GM18907 (cell line): ENCODE data around the gene DLK2.
"Not testable (repeated sequence)": the region's sequence is repeated elsewhere in the genome, so short reads cannot be mapped to it uniquely, and the experiment has no call there.

ENCODE experiments used
- ATAC-seq: cut with Tn5 transposase; IDR thresholded peaks from one replicate; pipeline ENCODE4 v1.9.1; 2021; ENCODE audit warnings: mild to moderate bottlenecking, moderate library complexity; ENCODE audit not compliant: unreplicated experiment

DLK2 gene

DNA sequence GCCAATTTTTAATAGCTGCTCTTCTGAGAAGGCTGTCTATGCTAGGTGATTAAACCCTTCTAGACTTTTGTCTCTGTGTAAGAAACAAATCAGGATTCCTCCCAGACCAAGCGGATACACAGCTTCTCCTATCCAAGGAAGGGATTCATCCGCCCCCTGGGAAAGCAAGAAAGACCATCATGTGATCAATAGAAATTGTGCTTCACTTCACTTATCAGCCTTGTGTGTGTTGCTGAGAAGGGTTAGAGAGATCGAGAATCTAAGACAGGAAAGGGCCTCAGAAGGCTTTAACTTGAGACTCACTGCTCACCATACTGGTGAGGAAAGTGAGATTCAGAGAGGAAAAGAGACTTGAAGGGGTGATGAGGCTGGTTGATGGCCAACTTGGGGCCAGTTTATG lies 26.5 kb downstream of the DLK2 start:
- ATAC-seq = no peak

- ATAC-seq = no peak
Measured at GRCh38 chr6:43428112-43428570, 27.2 kb downstream of the DLK2 start.

- peak; percentile 89 for ATAC-seq
Measured at GRCh38 chr6:43427406-43428111, 27.8 kb downstream of the DLK2 start, which contains the start of gene ABCC10. Gene ABCC10, plus strand, starts transcription at chr6:43427541. Its CDS starts 438 bp downstream, at chr6:43427979.

DNA sequence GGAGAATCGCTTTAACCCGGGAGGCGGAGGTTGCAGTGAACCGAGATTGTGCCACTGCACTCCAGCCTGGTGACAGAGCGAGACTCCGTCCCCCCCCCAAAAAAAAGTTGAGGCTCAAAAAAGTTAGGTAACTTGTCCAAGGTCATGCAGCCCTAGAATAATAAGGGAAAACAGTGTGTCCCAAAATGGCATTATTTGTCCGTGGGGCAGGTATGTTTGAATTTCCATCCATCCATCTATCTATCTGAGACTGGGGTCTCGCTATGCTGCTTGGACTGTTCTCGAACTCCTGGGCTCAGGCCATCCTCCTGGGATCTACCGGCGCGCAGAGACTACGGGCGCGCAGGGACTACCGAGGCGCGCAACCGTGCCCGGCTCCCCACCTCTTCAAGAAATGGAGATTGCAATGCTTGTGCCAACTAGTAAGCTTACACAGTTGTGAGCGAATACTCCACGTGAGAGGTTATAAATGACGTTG lies 28.4 kb downstream of the DLK2 start:
- no peak for ATAC-seq

GRCh38 chr6:43425083-43425482 lies 30.3 kb downstream of the DLK2 start:
- not testable (repeated sequence) for ATAC-seq

GRCh38 chr6:43421831-43422230 lies 33.5 kb downstream of the DLK2 start:
- no peak for ATAC-seq

- no peak for ATAC-seq
Measured at GRCh38 chr6:43420012-43420709, 35.2 kb downstream of the DLK2 start.

DNA sequence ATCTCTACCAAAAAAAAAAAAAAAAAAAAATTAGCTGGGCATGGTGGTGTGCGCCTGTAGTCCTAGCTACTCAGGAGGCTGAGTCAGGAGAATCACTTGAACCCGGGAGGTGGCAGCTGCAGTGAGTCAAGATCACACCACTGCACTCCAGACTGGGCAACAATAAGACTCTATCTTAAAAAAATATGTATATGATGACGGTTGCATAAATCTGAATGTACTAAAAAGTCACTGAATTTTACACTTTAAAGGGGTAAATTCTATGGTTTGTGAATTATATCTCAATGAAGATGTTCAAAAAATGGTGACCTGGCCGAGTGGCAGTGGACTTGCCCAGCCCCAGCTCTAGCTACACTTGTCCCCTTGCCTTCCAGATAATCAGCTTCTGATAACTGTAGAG lies 38.4 kb downstream of the DLK2 start:
- no peak for ATAC-seq

DNA sequence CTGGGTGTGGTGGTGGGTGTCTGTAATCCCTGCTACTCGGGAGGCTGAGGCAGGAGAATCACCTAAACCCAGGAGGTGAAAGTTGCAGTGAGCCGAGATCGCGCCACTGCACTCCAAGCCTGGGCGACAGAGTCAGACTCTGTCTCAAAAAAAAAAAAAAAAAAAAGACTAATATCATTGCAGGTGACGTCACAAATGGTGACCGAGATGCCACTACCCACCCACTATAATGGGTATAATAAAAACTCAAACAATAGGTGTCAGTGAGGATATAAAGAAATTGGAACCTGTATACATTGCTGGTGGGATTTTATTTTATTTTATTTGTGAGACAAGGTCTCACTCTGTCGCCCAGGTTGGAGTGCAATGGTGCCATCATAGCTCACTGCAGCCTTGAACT lies 40.1 kb downstream of the DLK2 start:
- not testable (repeated sequence) for ATAC-seq

DNA sequence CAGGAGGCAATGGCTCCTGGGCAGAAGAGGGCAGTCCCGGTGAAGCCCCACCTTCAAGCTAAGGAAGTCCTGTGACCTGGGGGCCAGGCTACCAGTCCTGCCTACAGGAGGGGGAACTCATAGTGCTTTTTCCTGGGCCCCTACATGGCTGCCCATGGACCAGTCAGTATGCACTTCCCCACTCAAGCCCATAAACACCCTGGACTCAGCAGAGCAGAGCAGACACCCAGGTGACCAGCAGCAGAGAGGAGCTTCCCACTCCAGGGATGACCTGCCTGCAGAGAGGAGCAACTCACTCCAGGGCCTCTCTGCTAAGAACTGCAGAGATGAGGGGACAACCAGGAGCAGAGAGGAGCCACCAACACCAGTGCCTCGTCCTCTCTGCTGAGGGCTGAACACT lies 42.3 kb downstream of the DLK2 start:
- ATAC-seq = no peak

- ATAC-seq = no peak
Measured at GRCh38 chr6:43412541-43412940, 42.8 kb downstream of the DLK2 start.

DNA sequence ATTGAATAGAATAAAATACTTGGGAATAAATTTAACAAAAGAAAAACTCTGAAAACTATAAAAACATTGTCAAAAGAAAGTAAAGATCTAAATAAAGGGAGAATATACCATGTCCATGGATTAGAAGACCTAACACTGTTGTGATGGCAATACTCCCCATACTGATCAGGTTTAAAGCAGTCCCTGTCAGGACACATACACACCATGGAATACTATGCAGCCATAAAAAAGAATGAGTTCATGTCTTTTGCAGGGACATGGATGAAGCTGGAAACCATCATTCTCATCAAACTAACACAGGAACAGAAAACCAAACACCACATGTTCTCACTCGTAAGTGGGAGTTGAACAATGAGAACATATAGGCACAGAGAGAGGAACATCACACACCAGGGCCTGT lies 44.6 kb downstream of the DLK2 start:
- not testable (repeated sequence) for ATAC-seq

DNA sequence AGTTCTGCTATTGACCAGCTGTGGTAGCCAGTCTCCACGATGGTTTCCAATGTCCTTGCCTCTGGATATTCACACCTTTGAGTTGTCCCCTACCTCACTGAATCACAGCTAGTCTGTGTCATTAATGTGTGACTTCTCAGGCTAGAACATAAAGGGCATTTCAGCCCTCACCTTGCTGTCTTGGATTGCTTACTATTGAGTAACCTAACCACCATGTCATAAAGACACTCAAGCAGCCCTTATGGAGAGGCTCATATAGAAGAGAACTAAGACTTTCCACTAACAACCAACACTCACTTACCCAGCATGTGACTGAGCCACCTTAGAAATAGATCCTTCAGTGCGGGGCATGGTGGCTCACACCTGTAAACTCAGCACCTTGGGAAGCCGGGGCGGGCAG lies 47.1 kb downstream of the DLK2 start:
- no peak for ATAC-seq

DNA sequence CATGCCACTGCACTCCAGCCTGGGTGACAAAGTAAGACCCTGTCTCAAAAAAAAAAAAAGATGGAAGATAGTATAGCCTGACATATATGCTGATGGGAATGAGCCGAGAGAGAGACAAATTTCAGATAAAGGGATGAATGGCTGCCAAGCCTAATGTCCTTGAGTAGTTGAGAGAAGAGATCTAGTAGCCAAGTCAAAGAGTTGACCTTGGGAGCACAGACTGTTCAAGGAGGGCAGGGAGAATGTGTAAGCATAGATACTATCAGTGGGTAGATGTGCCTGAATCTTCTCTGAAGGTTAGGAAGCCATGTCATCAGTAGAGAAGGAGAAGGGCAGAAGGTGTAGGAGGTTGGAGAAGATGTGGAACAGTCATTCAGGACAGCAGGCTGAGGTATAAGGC lies 48.1 kb downstream of the DLK2 start:
- ATAC-seq = no peak

DNA sequence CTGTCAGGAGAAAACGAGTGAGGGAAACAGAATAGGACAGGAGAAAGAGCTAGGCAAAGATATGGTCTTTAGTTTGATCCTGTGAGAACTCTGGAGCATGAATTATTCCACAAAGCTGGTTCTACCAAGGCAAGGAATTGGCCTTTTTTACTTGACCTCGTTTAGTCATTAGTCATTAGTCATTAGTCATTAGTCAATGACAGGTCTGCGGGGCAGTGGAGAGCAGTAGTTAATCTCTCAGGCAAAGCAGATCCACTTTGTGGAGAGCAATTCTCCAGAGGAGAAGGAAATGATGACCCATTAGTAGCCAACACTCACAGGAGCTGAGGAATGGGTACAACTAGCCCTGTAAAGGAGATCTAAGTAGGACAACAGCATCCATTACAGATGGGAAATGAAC lies 50.0 kb downstream of the DLK2 start:
- no peak for ATAC-seq

GRCh38 chr6:43402820-43403219 lies 52.5 kb downstream of the DLK2 start:
- no peak for ATAC-seq

- ATAC-seq = no peak
Measured at GRCh38 chr6:43401730-43402129, 53.6 kb downstream of the DLK2 start.
